Lower lobe of right lung (tissue), 2 donors: Measurements from ENCODE around the gene PHF13. TPM values are rescaled to one million over a fixed set of nuclear protein-coding genes. Genes with fewer than 3 reads are reported as not detected.

Experiments
- ATAC-seq, 2 donors: fragments of 200-7000 bp; cut with Tn5 transposase; one replicate each; pipeline ENCODE4 v1.9.1; 2020 to 2022; ENCODE audit warnings: mild to moderate bottlenecking in 2 of 2, moderate library complexity in 2 of 2
- DNase-seq: peaks from one replicate; pipeline ENCODE4 v3.0.0-alpha.2; 2020
- H3K27ac ChIP-seq: fragments of 200-600 bp; one replicate; pipeline ENCODE4 v1.8.0; 2022
- H3K27me3 ChIP-seq: fragments of 200-600 bp; one replicate; pipeline ENCODE4 v1.8.0; 2022; ENCODE audit warnings: low read depth
- H3K36me3 ChIP-seq: fragments of 200-600 bp; one replicate; pipeline ENCODE4 v1.8.0; 2022; ENCODE audit warnings: mild to moderate bottlenecking
- H3K4me1 ChIP-seq: fragments of 200-600 bp; one replicate; pipeline ENCODE4 v1.8.0; 2022
- H3K4me3 ChIP-seq: fragments of 200-600 bp; one replicate; pipeline ENCODE4 v1.8.0; 2022; ENCODE audit warnings: mild to moderate bottlenecking
- H3K9me3 ChIP-seq: fragments of 200-600 bp; one replicate; pipeline ENCODE4 v1.8.0; 2022
- intact Hi-C: fragments of 100-400 bp; cut with DNase I; formaldehyde crosslinking; loops from one replicate; pipeline ENCODE4 v1.11.0; 2022
- total RNA-seq: library from RNA; stranded (reverse); fragmentation: NEBNext Ultra II Directional; extraction: Animal tissue kit (Norgen Biotek cat#: 25700); gene quantifications from one replicate; pipeline ENCODE4 v1.2.1, GENCODE V29; 2021
- TF ChIP-seq, protein P1 (sequence below): fragments of 200-600 bp; IDR thresholded peaks from one replicate; pipeline ENCODE4 v1.8.0; 2022; ENCODE audit warnings: antibody characterized with exemption, mild to moderate bottlenecking
- donor health status: DM: no; HTN: yes; CAD: no; lungs with severe emphysema.

The PHF13 gene
- total RNA-seq, 1 donor from 2014 or later, result 10.2 TPM

DNA sequence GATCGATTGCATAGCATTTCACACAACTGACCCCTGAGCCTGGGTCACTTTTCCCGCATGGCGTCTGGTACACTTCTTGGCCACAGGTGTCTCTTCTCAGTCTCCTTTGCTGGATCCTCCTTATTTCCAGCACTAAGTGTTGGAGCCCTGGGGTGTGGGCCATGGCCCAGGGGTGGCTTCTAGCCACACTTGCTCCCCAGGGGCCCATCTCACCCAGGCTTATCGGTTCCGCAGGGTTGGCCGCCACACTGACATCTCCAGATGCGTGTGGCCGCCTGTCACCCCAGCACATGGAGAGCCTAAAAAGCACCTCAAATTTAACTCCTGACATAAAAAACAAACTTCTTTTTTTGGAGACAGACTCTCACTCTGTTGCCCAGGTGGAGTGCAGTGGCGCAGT is 13.5 kb downstream of the PHF13 start:
- Histone ChIP-seq H3K4me3 (no peak overlapping the region), H3K27ac (no peak overlapping the region), H3K4me1 (peaks cover 25% of the 10 kb centered on the region), H3K27me3 (no peaks in the 10 kb centered on the region), H3K9me3 (no peaks in the 10 kb centered on the region), H3K36me3 (peaks cover 59% of the 10 kb centered on the region)
- intact Hi-C loops, result no loop called here
- DNase-seq, result no peak
- ATAC-seq, result no peak
- TF ChIP-seq, protein P1, sequence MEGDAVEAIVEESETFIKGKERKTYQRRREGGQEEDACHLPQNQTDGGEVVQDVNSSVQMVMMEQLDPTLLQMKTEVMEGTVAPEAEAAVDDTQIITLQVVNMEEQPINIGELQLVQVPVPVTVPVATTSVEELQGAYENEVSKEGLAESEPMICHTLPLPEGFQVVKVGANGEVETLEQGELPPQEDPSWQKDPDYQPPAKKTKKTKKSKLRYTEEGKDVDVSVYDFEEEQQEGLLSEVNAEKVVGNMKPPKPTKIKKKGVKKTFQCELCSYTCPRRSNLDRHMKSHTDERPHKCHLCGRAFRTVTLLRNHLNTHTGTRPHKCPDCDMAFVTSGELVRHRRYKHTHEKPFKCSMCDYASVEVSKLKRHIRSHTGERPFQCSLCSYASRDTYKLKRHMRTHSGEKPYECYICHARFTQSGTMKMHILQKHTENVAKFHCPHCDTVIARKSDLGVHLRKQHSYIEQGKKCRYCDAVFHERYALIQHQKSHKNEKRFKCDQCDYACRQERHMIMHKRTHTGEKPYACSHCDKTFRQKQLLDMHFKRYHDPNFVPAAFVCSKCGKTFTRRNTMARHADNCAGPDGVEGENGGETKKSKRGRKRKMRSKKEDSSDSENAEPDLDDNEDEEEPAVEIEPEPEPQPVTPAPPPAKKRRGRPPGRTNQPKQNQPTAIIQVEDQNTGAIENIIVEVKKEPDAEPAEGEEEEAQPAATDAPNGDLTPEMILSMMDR, result no peak

DNA sequence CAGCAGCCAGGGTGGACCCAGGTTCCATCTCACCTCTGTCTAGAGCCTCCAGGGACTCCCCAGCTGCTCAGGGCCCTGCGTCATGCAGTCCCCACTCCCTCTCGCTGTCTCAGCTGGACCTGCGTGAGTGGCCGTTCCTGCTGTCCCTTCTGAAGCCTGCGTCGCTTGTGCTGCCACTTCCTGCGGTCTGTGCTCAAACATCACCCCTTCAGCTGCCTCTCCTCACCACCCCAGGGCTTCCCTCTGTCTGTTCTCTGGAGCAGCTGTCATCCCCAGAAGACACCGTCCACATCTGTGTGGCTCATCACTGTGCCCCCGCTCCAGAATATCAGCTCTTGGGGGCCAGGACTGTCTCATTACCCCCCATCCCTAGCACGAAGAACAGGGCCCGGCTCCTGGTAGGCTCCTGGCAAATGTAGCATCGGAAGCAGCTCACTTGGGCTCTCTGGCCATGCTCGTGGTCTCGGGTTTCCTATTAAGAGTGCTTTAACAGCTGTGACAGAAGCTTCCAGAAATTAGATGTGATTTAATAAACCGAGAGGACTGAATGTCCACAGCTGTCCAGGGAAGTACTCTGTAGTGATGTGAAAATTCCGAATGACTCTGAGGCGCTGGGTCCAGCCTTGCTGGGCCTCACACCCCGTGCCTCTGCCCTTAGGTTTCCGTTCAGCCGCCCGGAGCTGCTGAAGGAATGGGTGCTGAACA is 14.5 kb downstream of the PHF13 start:
- H3K27ac ChIP-seq, result no peak overlapping the region
- H3K36me3 ChIP-seq, result peaks cover 59% of the 10 kb centered on the region
- intact Hi-C loops, result no loop called here
- peaks cover 25% of the 10 kb centered on the region for H3K4me1 ChIP-seq
- DNase-seq (no peak), ATAC-seq (no peak)
- no peak overlapping the region for H3K4me3 ChIP-seq
- TF ChIP-seq, protein P1, result no peak
- H3K9me3 ChIP-seq, result no peaks in the 10 kb centered on the region
- no peaks in the 10 kb centered on the region for H3K27me3 ChIP-seq

DNA sequence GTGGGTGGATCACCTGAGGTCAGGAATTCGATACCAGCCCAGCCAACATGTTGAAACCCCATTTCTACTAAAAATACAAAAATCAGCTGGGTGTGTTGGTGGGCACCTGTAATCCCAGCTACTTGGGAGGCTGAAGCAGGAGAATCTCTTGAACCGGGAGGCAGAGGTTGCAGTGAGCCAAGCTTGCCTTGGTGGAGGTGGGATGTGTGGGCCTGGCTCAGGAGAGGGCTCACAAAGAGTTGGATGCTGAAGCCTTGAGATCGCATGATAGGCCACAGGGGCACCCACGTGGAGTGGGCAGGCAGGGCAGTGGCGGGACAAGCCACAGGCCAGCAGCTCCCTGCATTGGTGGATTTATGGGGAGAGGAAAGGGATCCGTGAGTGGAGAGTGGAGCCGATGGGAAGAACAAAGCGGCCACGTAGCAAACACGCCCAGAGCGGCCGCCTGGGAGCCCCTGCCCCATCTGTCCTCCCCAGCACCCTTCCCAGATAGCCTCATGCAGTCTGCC is 15.5 kb downstream of the PHF13 start:
- intact Hi-C loops, result no loop called here
- peaks cover 68% of the 10 kb centered on the region for H3K36me3 ChIP-seq
- no peak for ATAC-seq

DNA sequence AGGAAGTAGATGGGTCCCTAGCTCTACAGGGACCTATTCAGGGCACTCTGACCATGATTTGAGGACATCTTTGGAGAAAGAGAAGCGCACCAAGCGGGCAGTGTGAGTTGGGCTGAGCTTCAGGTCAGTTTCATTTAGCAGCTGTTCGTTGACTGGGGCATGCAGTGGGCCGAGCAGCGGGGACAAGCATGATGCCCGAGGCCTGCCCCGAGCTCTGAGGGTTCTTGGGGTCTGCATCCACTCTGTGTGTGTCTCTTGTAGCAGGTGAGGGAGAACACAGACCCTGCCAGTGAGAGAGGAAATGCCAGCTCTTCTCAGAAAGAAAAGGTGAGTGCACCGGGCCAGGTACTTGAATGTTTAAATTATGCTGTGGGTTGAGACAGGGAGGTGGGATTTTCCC is 16.5 kb downstream of the PHF13 start:
- TF ChIP-seq, protein P1, result no peak
- Histone ChIP-seq H3K9me3 (no peaks in the 10 kb centered on the region), H3K27me3 (no peaks in the 10 kb centered on the region), H3K27ac (no peak overlapping the region), H3K4me1 (peaks cover 17% of the 10 kb centered on the region), H3K4me3 (no peak overlapping the region), H3K36me3 (peaks cover 78% of the 10 kb centered on the region)
- intact Hi-C loops, result no loop called here
- ATAC-seq, result no peak
- no peak for DNase-seq

More for the DNA sequence above, 15.5 kb downstream of the PHF13 start:
- Histone ChIP-seq H3K27ac (no peak overlapping the region), H3K4me1 (peaks cover 25% of the 10 kb centered on the region), H3K4me3 (no peak overlapping the region), H3K9me3 (no peaks in the 10 kb centered on the region), H3K27me3 (no peaks in the 10 kb centered on the region)
- no peak for DNase-seq
- TF ChIP-seq, protein P1, result no peak

DNA sequence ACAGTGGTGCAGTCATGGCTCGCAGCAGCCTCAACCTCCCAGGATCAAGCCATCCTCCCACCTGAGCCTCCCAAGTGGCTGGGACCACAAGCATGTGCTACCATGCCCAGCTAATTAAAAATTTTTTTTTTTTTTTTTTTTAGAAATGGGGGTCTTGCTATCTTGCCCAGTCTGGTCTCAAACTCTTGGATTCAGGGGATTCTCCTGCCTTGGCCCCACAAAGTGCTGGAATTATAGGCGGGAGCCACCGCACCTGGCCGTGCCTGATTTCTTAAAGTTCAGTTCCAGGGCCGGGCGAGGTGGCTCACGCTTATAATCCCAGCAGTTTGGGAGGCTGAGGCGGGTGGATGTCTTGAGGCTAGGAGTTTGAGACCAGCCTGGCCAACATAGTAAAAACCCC is 17.5 kb downstream of the PHF13 start:
- ATAC-seq (no peak), DNase-seq (no peak)
- TF ChIP-seq, protein P1, result no peak
- H3K36me3 ChIP-seq, result peaks cover 88% of the 10 kb centered on the region
- H3K27ac ChIP-seq, result no peak overlapping the region
- intact Hi-C loops, result no loop called here
- no peaks in the 10 kb centered on the region for H3K9me3 ChIP-seq
- no peak overlapping the region for H3K4me3 ChIP-seq
- peaks cover 14% of the 10 kb centered on the region for H3K4me1 ChIP-seq
- H3K27me3 ChIP-seq, result no peaks in the 10 kb centered on the region
